CD4-positive, alpha-beta T cell treated with Interleukin-6 for 4 hours (primary cell): ENCODE results near the gene CPEB4.

ENCODE experiments used
- DNase-seq: peaks from one replicate; pipeline ENCODE4 v3.0.0-alpha.2; 2020; ENCODE audit warnings: mixed read lengths

The CPEB4 gene

DNA sequence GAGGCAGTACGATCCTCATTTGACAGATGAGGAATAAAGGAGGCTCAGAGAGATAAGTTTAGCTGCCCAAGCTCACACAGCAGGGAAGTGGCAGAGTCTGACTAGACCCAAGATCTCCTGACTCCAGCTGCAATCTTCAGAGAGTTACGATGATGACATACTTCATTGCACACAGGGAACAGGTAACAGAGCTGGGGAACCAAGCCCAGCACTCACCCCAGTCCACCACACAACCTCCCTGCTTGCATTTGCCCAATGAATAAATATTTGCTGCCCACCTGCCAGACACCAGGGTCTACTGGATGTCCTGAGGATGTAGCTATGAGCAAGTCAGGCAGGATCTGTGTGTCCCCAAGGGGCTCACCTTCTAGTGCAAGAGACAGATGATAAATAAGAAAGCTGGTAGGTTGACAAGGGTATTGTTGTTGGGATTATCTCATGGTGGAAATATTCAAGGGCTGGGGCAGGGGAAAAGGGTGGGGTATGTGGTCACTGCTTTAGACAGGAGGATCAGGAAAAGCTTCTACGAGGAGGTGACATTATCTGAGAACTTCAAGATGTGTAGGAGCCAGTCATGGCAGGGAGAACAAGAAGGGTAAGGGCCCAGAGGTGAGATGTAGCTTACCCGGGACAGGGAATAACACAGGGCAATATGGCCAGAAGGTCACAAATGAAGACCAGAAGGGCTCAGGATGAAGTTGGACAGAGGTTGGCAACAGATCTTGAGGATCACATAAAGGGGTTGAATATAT is 28.6 kb upstream of the CPEB4 start:
- no peak for DNase-seq

DNA sequence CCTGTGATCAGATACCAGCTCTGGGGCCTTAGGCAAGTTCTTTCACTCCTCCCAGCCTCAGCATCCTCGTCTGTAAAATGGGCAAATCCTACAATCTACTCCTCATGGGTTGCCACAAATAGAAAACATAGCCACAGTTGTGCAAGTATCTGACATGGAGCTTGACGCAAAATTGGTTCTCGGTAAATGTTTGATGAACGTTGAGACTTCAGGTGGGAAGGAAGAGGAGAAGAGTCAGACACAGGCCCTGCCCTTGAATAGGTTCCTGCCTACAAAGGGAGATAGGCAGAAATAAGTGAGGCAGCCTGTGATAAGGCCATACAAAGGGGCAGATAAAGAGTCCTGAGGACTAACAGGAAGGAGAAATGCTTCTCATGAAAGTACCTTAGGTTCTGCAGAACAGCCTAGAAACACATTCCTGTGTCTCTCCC is 26.1 kb upstream of the CPEB4 start:
- DNase-seq, result no peak

DNA sequence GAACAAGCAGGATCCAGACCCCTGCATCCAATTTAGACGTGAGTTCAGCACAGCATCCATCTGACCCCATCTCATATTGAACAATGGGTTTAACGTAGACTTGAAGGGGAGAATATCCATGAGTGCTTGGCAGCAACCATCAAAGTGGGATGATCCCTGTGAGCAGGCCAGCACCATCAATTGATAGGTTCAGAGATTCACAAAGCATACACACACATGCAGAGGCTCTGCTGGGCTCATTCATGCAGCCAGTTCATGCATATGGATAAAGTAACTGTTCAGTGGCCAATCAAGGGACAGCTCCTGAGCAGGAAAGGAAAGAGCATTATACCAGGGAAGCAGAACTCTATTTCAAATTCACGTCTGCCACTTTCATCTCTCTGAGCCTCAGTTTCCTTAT is 24.8 kb upstream of the CPEB4 start:
- no peak for DNase-seq

DNA sequence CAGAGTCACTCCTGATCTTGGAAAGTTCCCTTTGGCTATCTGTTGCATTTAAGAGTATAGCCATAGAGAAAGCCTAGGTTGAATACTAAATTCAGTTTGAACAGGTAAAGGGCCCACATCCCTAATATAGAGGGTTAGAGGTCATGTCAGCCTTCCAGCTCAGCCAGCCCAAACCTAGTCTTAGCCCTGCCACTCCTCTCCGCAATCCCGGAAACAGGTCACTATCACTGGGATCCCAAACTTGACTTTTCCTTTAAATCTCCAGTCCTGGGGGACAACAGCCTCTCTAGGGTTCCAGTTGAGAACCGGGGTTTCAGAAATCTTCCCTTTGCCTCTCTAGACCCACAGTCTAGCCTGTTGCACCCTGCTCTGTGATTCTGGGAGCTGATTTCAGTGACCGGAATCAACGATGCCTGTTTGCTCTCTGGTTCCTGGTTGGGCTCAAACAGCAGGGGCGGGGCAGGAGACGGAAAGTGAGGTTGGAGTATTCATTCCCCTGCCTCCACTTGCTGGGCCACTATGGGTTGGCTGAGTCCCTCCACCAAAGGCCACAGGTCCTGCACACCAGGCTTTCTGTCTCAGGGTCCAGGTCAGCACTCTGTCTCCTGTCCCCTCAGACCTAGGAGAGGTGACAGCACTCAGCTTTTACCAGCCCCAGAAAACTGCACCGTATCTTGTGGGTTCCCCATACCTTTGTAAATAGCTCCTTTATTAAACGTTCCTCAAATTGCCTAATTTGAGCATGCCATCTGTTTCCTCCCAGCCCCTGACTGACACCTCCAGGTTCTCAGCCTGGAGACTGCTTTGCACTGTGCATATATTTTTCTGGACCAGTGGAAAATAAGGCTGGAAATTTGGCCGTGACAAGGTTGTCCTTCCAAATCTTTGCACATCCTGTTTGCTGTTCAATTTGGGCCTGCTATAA is 23.8 kb upstream of the CPEB4 start:
- DNase-seq, result no peak

DNA sequence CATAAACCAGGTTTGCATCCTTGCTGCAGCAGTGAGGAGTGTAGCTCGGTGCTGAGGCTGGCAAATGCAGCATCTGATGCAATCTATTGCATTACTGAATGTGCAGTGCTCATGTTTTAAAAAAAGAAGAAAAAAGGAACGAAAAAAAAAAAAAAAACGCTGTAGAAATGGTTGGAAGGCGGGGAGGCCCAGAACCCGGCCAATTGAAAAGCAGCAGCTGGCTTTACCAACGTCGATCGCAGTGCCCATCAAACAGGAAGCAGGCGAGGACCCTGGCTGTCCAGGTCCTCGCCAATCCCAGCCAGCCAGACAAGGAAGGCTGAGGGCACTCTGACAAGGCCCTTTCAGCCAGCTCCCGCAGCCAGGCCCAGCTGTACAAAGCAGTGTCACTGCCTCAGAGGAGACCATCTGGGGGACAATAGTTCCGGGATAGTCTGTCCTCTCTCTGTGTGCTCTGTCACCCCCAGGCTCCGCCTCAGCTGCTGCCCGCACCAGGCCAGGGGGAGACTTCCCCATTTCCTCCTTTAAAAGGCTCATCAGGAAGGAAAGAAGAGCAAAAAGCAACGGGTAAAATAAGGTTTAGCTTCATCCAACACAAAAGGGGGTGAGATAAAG is 21.8 kb upstream of the CPEB4 start:
- no peak for DNase-seq

DNA sequence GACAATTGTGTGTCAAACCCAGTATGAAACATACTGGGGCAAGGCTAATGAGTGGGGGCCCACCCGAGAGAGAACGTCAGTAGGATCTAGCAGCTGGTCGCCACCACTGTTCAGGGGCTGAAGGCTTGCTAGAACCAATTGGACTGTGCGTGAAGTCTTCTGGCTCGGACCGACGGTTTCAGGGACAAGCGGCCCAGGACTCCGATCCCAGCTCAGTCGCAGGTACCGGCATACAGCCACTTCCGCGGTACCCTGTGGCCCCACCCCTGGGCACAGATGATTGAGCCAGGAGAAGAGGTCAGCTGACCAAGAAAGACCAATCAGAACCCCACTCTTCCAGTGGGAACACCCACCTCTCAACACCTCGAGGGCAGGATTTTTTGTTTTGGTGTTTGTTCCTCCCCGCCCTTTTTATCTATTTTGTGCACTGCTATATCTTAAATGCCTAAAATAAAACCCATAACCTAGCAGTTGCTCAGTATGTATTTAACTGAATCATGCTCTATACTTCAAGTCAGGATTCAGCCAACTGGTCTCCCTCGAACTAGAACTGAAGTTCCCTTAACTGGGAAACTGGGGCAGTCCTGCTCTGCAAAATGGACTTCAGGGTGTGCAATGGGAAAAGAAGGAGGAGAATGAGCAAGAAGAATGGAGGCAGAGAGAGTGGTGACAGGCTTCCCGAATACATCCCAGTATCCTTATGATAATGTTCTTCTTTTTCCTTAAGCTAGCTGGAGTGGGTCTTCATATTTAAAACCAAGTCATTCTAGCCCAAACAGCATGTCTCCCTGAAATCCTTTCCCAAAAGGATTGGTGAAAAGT is 21.1 kb upstream of the CPEB4 start:
- DNase-seq, result no peak

DNA sequence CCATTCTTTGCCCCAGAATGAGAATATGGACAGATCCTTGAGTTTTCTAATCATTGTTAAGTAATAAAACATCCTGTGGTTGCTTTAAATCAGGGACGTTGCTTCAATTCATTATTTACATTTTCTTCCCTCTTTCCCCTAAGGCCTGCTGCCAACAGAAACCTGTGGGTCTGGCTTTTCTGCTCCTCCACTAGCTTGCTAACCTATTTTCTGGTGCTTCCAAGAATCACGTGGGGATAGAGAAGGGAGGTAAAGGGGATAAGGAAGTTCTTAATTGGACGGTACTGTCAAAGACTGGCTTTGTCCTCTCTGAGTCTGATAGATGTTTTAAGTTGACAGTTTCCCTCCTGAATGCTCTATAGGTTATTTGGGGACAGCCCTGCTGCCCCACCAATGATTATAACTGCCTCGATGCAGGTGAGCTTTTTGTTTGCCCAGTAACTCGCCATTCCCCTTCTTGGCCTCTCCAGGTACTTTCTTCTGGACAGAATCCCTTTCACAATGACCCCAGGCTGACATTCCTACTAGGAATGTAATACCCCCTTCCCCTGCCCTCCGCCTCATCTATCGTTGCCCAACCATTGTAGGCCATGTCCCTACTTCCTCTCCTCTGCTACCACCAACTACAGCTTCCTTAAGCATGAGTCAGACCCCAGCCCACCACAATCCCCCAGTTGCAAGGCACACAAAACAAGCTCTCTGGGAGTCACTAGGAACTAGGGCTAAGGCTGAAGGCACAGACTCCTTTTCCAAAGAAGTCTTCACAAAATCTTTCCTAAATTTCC is 19.9 kb upstream of the CPEB4 start:
- DNase-seq, result no peak

DNA sequence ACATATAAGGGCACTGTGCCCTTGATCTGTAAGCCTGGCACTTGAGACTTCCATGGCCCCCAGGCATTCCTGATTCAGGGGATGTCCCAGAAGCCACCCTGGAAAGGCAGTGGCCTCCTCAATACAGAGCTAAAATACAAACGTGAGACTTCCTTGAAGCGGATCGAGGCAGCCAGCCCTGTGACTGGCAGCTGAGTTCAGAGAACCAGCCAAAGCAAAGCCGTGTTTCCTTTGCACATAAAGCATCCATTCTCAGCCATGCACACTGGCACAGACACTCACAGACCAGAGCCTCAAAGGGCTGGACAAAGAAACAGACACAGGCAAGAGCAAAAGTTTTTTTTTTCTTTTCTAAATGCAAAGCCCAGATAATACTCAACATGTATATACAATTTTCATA is 18.8 kb upstream of the CPEB4 start:
- DNase-seq, result no peak

DNA sequence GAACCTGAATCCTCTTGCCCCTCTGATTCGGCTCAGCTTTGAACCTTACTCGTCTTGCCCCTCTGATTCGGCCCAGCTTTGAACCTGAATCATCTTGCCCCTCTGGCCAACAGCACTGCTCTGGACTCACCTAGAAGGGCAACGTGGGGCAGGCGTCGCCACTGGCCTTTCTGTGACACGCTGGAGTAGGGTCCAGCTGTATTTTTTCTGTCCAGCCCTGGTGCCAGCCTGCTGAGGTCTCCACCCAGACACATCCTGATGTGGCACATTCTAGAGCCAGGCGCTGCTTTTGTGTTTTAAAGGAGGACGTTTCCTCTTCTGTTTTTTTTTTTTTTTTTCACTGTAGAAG is 15.2 kb upstream of the CPEB4 start:
- no peak for DNase-seq

DNA sequence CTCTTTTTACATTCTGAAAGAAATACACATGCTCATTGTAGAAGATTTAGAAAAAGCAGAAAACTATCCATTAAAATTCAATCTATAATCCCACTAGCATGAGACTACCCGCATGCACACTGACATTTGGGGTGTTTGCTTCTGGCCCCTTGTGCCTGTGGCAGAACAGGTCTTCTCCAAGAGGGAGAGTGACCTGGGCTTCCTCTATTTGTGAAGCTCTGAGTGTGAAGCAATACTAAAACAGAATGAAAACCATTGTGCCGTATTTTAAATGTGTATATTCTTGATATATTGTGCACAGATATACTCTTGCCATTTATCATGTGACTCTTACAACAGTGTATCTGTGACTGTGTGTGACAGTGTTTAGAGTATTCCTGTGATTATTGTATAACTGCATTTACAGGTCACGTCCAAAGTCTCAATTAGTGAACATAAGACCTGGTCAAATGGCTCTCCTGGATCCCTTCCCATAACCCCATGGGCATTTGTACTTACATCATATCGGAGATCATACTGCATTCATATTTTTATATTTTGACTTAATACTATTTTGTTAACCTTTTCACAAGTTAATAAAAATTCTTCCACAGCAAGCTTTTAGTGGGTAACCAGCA is 14.7 kb upstream of the CPEB4 start:
- no peak for DNase-seq

DNA sequence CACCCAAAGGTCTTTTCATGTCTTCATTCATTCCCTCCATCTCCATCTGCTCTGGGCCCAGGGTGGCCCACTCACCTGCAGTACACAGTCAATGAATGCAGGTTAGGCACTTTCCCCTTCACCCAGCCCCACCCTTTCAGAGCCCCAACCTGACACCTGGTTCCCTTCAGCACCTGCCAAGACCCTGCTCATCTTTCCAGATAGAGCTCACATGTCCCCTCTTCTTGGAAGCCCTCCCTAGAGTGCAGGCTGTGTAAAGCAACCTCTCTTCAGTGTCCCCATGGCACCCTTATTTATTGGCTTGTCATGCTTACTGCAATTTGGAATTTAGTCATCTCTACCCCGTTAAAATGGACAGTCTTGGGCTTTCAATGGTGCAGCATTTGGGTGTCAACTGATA is 13.0 kb upstream of the CPEB4 start:
- DNase-seq, result no peak

DNA sequence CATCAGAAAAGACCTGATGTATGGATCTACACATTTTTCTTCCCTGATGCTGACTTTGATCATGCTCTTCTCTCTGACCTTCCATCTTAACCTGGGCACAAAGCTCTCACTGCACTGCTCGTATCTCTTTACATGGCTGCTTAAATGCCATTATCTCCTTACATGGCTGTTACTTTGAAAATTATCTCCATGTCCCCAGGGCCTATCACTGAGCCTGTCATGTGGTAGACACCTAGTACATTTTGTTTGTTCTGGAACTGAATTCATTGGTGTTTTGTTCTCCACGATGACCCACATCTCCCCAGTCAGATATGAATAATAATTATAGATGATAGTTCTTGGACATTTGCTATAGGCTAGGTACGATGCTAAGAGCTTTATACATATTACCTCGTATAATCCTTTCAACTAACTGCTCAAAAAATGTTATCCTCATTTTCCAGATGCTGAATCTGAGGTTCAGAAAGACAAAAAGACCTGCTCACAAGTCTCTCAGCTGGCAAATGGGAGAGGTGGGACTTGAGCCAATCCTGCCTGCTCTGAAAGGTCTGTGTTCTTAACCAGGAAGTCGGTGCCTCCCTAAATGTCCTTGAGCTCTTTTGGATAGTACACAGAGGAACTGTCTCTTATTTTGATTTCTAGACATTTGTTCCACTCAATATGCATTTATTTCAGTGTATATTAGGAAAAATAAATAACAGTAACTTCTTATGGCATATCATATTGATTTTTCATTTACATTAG is 9.8 kb upstream of the CPEB4 start:
- DNase-seq, result no peak

DNA sequence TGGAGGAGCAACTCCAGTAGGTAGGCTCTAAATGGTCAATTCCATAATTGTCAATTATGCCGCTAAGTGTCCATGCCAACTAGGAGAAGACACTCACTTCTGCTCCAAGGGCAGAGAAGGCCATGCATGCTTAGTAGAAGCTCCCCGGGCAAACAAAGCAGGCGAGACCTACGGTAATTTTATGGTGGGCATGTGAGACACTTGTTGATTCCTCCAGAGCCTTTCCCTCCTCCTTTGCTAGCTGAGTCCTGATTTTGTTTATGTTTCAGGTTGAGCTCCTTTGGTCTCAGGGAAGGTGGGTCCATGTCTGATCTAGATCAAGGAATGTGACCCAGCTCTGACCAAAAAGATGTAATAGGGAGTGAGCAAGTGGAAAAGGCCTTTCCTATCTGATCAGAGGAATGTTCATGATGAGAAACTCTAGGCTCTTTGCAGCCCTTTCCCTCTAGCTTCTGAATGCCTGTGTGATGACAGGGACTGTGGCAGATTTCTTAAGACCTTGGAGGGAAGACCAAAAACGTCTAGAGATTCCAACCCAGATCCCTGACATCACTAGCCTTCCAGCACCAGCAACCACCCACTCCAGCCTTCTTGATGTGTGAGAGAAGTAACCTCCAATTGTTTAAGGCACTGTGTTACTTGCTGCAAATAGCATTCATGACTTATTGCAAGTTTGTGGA is 7.7 kb upstream of the CPEB4 start:
- no peak for DNase-seq

DNA sequence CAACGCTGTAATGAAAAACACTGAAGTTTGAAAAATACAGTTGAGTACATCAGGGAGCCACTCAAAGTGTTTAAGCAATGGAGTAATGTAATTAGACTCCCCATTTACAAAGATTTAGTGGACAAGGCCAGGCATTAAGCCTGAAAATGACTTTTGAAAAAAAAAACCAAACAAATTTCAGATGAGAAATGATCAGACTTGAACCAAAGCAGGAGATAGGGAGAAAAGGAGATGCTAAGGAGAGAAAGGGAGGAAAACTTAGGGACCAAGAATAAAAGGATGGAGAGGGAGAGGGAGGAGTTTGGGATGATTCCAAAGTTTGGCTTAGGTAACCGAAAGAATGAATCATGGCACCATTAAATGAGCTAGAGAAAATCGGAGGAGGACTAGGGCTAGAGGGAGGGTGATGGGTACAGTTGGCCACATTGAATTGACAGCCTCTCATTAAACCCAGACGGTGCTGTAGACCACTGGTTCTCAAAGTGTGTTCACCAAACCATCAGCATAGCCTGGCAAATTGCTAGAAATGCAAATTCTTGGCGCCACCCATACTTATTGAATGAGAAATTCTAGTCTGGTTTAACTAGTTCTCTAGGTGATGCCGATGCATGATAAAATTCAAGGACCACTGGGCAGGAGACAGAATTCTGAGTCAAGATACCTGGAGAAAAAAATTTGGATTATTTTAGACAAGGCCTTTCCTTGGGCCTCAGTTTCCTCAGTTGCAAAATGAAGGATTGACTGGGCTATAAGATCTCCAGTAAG is 6.2 kb upstream of the CPEB4 start:
- DNase-seq, result no peak

DNA sequence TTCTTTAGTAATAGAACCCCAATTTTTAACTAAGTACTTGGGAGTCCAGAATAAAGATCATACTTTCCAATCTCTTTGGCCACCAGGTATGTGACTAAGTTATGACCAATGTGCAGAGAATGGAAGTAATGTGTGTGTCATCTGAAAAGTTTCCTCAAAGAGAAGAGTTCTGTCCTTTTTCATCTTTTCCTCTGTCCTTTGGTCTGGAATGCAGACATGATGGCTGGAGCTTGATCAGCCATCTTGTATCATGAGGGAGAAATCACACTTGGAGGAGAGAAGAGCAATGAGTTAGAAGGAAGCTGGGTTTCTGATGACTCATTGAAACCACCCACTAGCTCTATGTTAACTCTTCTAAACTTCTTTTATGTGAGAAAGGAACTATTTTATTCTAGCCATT is 5.5 kb upstream of the CPEB4 start:
- DNase-seq, result no peak

DNA sequence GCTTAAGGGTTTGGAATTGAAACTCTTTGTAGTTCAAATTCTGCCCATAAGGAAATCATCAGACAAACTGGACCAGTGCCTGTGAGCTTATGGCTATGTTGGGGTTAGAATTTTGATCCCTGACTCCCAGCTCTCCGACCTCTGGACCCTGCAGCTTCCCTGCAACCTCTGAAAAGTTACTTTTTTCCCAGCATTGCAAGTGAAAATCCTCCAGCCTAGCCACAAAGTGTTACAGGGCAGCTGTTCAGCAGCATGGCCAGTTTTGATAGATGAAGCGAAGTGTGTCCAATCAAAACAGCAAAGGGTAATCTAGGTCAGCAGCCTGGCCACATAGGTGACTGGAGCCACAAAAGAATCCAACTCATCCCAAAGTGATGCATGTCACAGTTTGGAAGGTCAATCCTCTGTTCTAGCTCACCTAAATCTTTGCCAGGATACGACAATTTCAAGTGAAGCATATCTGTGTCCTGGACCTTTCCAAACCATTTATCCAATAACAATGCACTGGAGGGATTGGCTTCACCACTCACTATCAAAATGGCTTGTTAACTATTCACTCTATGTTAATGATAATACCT is 4.7 kb upstream of the CPEB4 start:
- no peak for DNase-seq

DNA sequence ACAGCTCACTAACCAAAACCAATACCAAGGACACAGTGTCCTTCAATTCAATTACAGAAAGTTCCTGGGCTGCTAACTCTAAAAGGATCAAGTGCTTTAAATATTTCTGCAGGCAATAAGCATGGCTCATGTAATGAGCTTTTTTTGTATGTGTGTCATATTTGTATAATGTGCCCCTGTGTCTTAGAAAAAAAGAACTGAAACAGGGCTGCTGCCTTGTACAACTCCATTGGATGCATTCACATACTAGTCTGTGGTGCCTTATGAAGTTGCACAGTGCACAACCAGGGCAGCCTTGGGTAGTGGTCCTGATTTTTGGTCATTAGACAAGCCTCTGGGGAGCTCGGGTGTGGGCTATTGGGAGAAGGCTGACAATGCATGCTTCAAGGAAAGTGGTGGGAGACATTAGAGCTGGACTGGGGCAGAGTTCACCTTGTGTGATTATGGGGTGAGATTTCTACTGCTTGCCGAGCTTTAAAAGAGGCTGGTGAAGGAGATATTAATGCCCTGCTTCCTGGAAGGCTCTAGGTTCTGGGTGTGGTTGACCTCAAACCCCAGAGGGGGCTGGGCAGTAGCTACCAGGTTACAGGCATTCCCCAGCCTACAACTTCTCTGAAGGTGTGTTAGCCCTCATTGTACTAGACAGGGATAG is 3.6 kb upstream of the CPEB4 start:
- DNase-seq, result peak; percentile 70

DNA sequence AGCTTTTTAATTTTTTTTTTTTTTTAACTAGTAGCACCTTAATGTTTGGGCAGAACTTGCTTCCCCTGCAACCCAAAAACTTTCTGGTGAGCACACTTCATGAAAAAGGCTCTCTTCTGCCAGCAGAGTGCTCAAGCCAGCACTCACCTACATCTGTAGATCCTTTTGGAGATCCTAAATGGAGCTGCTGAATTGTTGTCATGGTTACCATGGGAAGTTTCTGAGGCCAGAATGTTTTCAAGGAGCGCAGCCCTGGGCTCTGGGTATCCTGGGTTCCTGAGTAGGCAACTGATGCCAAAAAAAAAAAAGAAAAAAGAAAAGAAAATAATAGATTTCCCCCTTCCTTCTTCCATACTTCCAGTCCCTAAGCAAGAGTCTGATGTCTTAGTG is 3.1 kb upstream of the CPEB4 start:
- no peak for DNase-seq
